Anterior cingulate cortex (tissue), 58 donors: ENCODE results near the gene TEDC1.

ENCODE experiments used
- DNase-seq, 58 donors: peaks; one replicate each; lab custom pipeline; 2025; lab: John Stamatoyannopoulos, UW

Gene TEDC1

GRCh38 chr14:105483300-105484068, 7.6 kb upstream of the TEDC1 start:
- no peak for DNase-seq

DNA sequence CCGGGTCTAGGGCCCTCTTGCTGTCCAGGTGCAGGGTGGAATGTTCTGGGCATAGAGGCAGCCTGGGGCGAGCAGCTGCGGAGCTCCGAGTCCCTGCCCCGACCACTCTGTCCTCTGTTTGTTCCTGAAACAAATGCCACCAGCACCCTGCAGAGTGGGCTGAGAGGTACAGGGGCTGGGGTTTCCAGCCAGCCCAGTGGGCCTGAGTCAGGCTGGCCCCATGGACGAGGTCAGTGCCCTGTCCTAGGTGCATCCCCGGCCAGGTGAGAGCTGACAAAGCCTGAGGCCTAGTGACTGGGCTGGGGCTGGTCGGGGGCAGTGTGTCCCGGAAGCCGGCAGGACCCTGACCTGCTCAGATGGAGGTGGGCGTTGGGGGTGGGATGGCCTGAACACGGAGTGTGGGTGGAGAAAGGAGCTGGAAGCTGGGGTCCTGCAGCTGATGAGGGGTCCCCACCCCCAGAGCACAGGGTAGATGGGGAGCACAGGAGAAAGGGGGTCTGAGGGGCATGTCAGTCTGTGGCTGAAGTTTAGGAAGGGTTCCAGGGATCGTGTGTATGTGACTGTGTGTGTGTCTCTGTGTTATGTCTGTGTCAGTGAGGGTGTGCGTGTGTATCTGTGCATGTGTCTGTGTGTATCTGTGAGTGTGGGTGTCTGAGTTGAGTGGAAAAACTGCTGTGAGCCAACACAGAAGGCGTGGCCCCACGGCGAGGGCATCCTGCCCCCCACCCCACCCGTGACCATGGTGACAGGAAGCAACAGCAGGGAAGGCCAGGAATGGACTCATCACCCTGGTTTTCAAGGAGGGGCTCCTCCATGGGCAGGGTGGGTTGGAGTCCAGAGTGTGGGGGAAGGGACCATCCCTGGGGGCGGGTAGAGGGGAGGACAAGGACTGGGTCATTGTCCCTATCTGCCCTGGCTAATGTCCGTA, 6.7 kb upstream of the TEDC1 start:
- no peak for DNase-seq

DNA sequence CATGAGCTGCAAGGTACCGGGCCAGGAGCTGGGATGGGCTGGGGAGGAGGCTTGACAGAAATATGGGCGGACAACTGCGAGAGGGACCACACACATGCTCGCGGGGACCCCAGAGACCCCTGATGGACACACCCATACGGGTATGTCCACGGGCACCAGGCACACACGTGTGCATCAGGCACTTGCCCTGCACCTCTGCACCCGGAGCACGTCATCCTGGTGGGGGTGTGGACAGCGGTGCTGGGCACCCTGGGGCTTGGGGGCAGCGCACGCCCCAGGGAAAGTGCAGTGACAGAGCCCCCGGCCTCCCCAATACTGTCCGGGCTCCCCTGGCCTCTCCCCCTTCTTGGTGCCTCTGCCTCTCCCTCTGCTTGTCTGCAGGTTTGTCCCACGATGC, 6.1 kb upstream of the TEDC1 start:
- DNase-seq, result no peak

- no peak for DNase-seq
These were observed 5.3 kb upstream of the TEDC1 start for GRCh38 chr14:105485739-105486162.

GRCh38 chr14:105486163-105486973, 4.7 kb upstream of the TEDC1 start, which contains the start of gene CRIP1:
TSS of gene CRIP1 (plus strand) at chr14:105486886. CDS start at chr14:105487260, 374 bp downstream.
- no peak for DNase-seq

DNA sequence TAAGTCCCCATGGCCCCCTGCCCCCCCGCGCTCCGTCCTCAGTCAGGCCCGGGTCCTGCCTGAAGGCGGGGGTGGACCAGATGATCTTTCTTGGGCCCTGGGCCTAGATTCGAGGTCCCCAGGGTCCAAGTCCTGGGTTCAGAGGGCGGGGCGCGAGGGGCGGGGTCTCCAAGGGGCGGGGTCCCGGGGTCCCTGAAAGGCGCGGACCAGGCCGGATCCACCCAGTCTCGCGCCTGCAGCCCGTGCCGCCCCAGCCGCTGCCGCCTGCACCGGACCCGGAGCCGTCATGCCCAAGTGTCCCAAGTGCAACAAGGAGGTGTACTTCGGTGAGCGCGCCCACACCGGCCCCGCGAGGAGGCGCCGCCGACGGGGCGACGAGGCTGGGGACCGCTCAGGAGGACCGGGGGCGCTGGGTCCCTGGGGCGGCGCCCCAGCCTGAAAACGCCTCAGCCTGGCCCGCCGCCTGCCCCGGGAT, 4.0 kb upstream of the TEDC1 start:
- no peak for DNase-seq

GRCh38 chr14:105487449-105487985, 3.5 kb upstream of the TEDC1 start:
- DNase-seq, result no peak

DNA sequence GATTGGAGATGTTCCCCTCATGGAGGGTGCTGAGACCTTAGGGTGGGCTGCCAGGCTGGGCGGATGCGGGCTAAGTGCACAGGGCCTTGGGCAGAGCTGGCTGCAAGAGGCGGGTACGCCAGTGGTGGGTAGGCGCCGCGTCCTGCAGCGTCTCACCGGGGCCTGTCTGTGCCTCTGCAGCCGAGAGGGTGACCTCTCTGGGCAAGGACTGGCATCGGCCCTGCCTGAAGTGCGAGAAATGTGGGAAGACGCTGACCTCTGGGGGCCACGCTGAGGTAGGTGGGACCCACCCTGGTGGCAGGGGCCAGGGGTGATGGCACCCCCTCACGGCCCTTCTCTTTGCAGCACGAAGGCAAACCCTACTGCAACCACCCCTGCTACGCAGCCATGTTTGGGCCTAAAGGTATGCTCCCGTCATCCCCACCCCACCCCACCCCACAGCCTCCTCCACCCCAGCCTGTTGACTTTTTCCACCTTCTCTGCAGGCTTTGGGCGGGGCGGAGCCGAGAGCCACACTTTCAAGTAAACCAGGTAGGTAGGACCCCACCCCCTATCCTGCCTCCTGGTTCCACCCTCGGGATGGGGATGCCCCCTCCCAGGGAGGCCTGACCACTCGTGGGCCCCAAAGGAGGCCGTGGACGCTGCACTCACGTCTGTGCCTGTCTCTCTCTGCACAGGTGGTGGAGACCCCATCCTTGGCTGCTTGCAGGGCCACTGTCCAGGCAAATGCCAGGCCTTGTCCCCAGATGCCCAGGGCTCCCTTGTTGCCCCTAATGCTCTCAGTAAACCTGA, 2.9 kb upstream of the TEDC1 start:
- DNase-seq, result no peak

GRCh38 chr14:105488781-105489541, 2.1 kb upstream of the TEDC1 start:
- no peak for DNase-seq

- DNase-seq, result peak in 56 of 58 donors; percentile 15 to 93 (median 71)
These were observed 1.3 kb upstream of the TEDC1 start for GRCh38 chr14:105489542-105490266.

DNA sequence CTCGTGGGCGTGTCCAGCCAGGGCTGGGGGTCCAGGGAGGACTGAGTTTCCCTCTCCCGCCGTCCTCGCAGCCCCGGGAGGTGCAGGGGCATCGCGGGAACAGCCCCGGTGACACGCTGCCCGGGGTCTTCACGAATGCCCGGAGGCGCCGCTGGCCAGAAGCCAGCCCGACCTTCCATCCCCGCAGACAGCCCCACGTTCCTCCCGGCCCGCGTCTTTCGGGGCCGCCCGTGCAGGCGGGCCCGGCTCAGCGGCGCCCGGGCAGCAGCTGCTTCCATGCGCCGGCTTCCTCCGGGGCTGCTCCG, 827 bp upstream of the TEDC1 start:
- DNase-seq, result no peak

GRCh38 chr14:105491366-105491973, 424 bp downstream of the TEDC1 start:
- DNase-seq, result peak in 18 of 58 donors; percentile 35 to 72 (median 55)

DNA sequence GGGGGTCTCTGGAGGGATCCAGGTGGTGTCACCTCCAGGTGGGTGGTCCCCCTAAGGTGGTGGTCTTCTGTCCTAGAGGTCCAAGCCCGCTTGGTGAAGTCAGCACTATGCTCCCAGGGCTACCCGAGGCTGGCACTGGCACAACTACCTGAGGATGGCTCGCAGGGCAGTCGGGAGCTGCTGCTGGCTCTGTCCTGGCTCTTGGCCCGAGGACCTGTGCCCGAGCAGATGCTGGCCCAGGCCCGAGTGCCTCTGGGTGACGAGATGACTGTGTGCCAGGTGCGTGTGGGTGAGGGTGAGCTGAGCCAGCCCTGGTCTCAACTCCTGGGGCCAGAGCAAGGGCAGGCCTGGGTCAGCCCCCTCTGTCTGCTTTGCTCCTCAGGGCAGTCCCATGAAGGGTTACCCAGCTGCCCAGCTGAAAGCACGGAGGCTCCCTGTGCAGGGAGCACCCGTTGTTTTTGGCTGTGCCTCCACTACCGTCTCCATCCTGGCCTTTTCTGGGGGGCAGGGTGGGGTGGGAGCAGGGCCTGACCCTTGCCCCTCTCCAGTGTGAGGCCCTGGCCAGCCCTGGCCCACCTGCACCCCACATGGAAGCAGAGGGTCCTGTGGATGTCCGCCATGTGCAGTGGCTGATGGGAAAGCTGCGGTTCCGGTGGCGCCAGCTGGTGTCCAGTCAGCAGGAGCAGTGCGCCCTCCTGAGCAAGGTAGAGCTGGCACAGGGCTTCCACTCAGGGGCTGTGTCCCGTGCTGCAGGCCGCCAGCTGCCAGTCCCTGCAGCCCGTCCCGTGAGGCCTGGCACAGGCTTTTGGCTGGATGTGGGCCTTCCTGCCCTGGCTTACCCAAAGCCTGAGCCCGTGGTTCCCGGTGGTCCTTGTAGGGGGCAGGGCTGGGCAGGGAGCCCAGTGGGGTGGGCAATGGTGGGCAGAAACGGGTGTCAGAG, 1.3 kb downstream of the TEDC1 start:
- no peak for DNase-seq

DNA sequence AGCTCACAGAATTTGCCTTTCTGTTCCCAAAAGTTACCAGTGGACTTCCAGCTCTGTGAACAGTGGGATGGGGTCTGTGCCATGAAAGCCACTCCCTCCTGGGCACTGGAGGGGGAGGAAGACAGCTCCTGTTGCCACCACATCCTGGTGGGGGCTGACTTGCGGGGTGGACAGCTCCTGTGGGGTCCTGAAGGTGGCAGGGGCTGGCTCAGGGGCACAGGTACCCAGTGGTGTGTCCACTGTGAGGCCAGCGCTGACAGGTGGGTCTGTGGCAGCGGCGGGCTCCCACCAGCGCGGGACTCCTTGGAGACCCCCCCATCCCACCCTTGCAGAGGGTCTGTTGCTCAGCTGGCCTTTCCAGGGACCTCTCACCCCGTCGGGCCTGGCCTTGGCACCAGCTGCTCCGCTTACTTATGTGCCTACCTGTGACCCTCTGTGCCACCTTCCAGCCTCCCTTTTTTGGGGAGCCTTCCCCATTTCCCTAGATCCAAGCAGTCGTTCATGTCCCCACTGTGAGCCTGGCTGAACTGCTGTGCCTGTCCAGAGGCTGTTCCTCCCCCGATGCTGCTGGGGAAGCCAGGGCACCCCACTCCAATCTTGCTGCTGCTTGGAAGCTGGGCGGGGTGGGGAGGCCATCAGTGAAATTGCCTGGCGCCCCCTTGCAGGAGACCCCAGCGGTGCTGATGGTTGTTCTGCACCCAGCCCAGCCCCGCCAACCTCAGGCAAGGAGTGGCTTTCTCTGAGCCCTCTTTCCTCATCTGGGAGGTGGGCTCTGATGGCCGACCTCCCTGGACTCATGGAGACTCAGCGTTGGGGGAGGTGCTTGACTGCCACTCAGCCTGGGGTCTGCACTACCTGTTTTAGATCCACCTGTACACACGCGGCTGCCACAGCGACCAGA, 2.2 kb downstream of the TEDC1 start:
- no peak for DNase-seq

GRCh38 chr14:105493921-105494605, 3.0 kb downstream of the TEDC1 start:
- DNase-seq, result no peak
